ENCODE data around the gene PTPRG.

PTPRG gene

DNA sequence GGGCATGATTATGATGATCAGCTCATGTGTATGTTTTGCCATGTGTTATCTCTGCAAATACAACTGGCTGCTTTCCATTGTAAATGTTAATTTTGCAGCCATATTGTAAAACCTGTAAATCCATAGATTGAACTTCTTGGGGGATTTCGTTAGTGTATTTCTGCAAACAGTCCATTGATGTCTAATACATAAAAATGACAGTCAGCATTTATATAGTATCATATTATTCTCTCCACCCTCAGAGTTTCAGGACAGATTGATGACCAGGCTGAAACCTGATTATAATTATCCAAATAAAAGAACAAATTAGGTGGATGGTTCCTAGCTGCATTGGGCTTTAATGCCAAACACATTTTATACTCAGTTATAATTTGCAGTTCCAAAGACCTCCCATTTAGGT is 535.1 kb downstream of the PTPRG start:
- Histone ChIP-seq H3F3A (ENCODE audit: control insufficient read depth, insufficient read depth) (no peaks in the 10 kb centered on the region), H3K4me3 (ENCODE audit: low read length) (no peak overlapping the region), H3K9me3 (ENCODE audit: control insufficient read depth, insufficient read depth, low read length) (no peaks in the 10 kb centered on the region), H3K27me3 (ENCODE audit: control insufficient read depth, low read length) (no peaks in the 10 kb centered on the region), H3K4me1 (ENCODE audit: control insufficient read depth, low read length) (no peaks in the 10 kb centered on the region), H3K4me2 (ENCODE audit: low read length) (no peak overlapping the region), H3K36me3 (ENCODE audit: control insufficient read depth, low read length) (no peaks in the 10 kb centered on the region), H4K20me1 (ENCODE audit: control insufficient read depth, insufficient read depth, low read depth, low read length) (no peaks in the 10 kb centered on the region), H3K9me2 (replicated peaks; ENCODE audit: control insufficient read depth, low read length) (no peaks in the 10 kb centered on the region), H3K27ac (ENCODE audit: low read depth, low read length) (no peak overlapping the region), H3K79me2 (ENCODE audit: control insufficient read depth, low read length) (no peaks in the 10 kb centered on the region)
- no peak for TF ChIP-seq EZH2phosphoT487 (IDR thresholded peaks at IDR 0.05; ENCODE audit: borderline replicate concordance, low read length)
- TF ChIP-seq, protein P1, sequence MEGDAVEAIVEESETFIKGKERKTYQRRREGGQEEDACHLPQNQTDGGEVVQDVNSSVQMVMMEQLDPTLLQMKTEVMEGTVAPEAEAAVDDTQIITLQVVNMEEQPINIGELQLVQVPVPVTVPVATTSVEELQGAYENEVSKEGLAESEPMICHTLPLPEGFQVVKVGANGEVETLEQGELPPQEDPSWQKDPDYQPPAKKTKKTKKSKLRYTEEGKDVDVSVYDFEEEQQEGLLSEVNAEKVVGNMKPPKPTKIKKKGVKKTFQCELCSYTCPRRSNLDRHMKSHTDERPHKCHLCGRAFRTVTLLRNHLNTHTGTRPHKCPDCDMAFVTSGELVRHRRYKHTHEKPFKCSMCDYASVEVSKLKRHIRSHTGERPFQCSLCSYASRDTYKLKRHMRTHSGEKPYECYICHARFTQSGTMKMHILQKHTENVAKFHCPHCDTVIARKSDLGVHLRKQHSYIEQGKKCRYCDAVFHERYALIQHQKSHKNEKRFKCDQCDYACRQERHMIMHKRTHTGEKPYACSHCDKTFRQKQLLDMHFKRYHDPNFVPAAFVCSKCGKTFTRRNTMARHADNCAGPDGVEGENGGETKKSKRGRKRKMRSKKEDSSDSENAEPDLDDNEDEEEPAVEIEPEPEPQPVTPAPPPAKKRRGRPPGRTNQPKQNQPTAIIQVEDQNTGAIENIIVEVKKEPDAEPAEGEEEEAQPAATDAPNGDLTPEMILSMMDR (IDR thresholded peaks at IDR 0.05; ENCODE audit: low read depth, low read length, poor library complexity, severe bottlenecking), result no peak

DNA sequence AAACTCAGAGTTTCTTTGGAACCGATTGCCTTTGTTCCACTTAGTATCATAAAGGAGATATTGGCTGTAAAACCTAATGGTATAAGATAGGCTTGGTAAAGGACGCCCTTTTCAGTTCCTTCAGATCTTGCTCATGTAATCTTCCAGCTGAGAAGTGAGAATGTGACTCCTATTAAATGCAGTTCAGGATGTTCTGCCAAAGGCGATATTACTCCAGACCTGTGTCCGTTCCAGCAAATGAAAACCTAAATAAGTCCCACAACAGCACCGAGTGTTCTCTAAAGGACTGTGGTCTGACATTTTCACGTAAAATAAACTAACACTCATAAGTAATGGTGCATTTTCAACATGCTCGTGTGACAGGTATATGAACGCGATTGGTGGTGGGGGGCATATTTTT is 535.8 kb downstream of the PTPRG start:
- no peak overlapping the region for H3K4me2 ChIP-seq (ENCODE audit: low read length)
- H3K9me3 ChIP-seq (ENCODE audit: control insufficient read depth, insufficient read depth, low read length), result no peaks in the 10 kb centered on the region
- no peaks in the 10 kb centered on the region for H4K20me1 ChIP-seq (ENCODE audit: control insufficient read depth, insufficient read depth, low read depth, low read length)
- TF ChIP-seq, protein P1 (IDR thresholded peaks at IDR 0.05; ENCODE audit: low read depth, low read length, poor library complexity, severe bottlenecking), result no peak
- TF ChIP-seq EZH2phosphoT487 (IDR thresholded peaks at IDR 0.05; ENCODE audit: borderline replicate concordance, low read length), result no peak
- no peaks in the 10 kb centered on the region for H3K9me2 ChIP-seq (replicated peaks; ENCODE audit: control insufficient read depth, low read length)
- no peak overlapping the region for H3K27ac ChIP-seq (ENCODE audit: low read depth, low read length)
- no peak overlapping the region for H3K4me3 ChIP-seq (ENCODE audit: low read length)
- H3F3A ChIP-seq (ENCODE audit: control insufficient read depth, insufficient read depth), result no peaks in the 10 kb centered on the region
- no peaks in the 10 kb centered on the region for H3K4me1 ChIP-seq (ENCODE audit: control insufficient read depth, low read length)
- H3K36me3 ChIP-seq (ENCODE audit: control insufficient read depth, low read length), result no peaks in the 10 kb centered on the region
- H3K79me2 ChIP-seq (ENCODE audit: control insufficient read depth, low read length), result no peaks in the 10 kb centered on the region
- no peaks in the 10 kb centered on the region for H3K27me3 ChIP-seq (ENCODE audit: control insufficient read depth, low read length)

DNA sequence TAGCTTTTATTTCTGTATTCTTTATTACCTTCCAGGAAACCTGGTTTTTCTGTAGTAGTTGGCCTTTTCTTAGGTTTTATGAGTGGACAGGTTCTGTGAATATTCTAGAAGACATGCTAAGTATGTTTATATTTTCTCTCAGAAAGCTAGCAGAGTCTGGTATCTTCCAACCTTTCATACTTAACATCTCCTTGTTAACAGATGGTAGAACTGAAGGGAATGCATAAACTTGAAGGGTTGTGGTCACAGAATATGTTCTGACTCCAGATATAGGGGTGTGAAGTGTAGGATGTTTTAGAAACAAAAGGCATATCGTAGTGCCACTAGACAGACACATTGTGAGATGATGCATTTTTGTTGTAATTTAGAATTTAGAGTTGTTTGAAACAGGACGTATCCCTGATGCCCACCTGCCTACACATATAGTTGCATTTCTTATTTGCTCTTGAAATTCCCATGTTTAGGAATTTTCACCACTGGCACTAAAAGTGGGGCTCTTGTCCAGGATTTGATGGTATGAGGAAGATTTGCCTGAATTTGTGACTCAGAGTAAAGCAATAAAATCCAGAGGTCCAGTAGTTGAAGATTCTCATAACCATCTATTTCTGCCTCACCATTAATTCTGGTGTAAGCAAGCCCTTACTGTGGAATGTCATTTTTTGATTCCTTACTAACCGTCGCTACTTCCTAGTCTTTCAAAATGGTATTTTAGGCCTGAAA is 537.4 kb downstream of the PTPRG start:
- Histone ChIP-seq H3K27me3 (ENCODE audit: control insufficient read depth, low read length) (no peaks in the 10 kb centered on the region), H3F3A (ENCODE audit: control insufficient read depth, insufficient read depth) (no peaks in the 10 kb centered on the region), H3K4me1 (ENCODE audit: control insufficient read depth, low read length) (no peaks in the 10 kb centered on the region), H3K9me2 (replicated peaks; ENCODE audit: control insufficient read depth, low read length) (no peaks in the 10 kb centered on the region), H3K36me3 (ENCODE audit: control insufficient read depth, low read length) (no peaks in the 10 kb centered on the region), H3K4me2 (ENCODE audit: low read length) (no peak overlapping the region), H3K9me3 (ENCODE audit: control insufficient read depth, insufficient read depth, low read length) (no peaks in the 10 kb centered on the region), H3K4me3 (ENCODE audit: low read length) (no peak overlapping the region), H3K27ac (ENCODE audit: low read depth, low read length) (no peak overlapping the region), H4K20me1 (ENCODE audit: control insufficient read depth, insufficient read depth, low read depth, low read length) (no peaks in the 10 kb centered on the region), H3K79me2 (ENCODE audit: control insufficient read depth, low read length) (no peaks in the 10 kb centered on the region)
- no peak for TF ChIP-seq EZH2phosphoT487 (IDR thresholded peaks at IDR 0.05; ENCODE audit: borderline replicate concordance, low read length)
- TF ChIP-seq, protein P1 (IDR thresholded peaks at IDR 0.05; ENCODE audit: low read depth, low read length, poor library complexity, severe bottlenecking), result no peak

Measured in DOHH2 (cell line).